AG20443 (cell line): ENCODE measurements around the gene NECTIN1.
A peak's percentile ranks its signal among the peaks of the same experiment; 100 is the strongest.

Experiments used
- DNase-seq: peaks from one replicate; pipeline ENCODE4 v3.0.0; 2012; ENCODE audit warnings: low spot score, mixed read lengths

The NECTIN1 gene

DNA sequence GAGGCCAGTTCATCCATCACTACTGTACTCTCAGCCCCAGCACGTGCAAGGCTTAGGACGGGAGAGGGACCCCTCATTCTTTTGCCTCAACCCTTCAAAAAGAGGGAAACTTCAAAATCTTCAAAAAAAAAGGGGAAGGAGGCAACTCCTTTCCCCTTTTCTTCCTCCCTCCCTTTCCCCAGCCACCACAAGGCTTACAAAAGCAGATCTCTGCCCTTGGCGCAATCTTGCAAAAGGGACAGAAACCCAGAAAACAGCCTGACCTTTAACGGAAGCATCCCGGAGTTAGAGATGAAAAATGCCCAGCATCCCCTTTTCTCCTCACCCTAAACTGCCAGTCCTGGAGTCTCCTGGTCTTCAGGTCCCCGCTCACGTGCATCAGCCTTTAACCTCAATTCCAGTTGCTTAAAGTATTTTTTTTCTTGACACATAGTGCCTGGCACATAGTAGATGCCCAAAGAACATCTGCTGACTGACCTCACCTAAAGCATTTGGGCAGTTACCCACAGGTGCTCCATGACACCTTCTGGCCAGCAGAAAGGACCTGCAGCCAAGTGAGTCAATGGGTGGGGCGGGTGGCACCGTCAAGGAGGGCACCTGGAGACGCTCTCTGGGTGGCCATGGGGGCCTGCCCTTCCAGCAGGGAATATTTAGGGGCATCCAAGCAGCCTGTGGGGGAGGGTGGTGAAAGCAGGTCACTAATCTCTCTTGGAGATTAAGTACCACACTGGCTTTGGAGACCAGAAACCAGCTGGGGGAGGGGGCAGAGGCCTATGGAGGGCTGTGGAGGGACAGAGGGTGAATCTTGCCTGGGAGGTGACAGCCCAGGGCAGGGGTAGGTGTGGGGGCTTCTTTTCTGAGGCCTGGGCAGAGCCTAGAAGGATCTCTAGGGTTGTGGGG, 16.3 kb downstream of the NECTIN1 start:
- no peak for DNase-seq

DNA sequence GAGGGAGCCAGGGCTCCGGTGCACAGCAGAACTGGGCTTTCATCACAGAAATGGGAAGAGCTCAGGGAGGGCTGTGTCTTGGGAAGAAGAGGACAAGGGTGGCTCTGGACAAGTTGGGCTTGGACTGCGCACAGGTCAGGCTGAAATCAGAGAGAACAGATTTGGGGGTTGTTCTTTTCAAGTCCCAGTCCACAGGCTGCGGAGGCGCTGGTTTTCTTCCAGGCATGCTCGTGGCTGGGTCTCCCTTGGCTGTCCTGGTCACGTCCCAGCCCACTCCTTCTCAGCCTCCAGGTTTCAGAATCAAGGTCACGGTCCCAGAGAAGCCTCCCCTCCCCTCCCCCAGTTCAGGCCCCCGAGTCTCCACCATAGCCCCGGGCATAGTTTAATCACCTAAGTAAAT, 17.0 kb downstream of the NECTIN1 start:
- DNase-seq, result no peak

DNA sequence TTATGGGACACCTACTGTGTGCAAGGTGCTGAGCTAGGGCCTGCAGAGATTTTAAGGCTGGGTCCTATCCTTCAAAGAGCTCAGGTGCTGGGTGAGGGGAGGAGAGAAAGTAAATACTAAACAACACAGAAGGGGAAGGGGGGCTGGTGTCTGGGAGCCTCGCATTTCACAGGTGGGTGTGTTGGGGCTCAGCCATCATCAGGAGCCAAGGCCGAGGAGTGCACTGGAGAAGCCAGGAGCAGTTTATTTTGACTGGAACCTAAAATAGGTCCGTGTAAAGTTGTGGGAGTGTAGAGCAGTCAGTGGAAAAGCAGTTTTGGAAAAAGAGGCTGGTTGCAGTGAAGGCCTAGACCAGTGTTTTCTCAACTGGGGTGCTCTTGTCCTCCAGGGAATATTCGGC, 17.5 kb downstream of the NECTIN1 start:
- no peak for DNase-seq

DNA sequence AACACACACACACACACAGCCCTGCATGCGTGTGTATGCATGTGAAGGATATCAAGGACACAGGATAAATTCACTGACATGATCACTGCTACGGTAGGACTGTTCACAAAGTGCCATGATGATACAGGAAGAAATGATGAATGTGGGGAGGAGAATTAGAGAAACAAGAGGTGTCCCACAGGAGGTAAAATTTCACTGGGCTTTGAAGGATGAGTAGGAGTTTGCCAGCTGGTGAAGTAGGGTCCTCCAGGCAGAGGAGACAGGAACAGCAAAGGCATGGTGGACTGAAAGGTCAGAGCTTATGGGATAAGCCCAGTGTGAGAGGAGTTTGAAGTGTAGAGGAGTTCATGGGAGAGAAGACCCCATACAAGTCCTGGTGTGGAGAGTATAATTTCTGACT, 18.6 kb downstream of the NECTIN1 start:
- DNase-seq, result no peak

DNA sequence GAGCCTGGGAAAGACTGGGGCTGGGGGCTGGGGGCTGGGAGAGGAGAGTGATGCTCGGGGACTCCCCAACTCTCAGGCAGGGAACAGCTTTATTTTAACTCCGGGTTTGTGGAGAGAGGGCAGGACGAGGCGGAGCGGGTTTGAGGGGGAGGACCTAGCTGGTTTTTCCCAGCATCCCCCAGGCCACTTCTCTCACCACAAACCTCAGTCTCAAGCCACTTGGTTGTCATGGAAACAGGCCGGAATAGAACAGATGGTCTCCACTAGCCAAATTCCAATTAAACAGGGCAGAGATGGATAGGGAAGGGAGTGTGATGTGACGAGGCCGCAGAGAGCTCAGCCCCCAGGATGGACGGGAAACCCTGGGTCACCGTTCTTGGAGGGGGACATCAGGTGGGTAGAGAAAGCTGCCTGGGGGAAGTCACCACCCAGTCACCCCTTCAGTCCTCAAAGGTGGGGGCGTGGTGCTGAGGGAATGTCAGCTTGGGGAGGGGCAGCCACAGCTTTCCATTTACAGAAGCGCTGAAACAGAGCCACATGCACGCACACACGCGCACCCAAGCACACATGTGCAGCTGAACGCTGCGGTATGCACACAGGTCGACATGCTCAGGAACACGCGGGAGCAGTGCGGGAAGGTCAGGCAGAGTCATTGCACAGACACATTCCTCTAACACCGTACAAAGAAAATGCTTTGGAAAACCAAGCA, 19.2 kb downstream of the NECTIN1 start:
- peak; percentile 62 for DNase-seq

DNA sequence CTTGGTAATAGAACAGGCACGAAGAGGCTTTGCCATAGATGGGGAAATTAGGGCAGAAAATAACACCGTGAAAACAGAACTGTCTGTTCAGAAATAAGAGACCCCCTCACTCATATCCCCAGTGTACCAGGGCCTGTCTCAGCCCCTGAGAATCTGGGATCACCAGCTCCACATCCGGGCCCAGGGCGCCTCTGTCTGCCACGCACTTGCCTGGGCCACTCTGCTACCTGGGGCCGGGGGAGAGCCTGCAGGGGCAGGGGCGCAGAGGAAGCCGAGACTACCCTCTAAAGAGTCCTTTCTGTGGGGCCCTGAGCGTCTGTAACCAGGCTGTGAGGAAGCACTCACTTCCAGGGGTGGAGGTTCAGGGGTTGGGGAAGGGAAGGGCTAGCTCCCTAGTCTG, 19.8 kb downstream of the NECTIN1 start:
- DNase-seq, result no peak

DNA sequence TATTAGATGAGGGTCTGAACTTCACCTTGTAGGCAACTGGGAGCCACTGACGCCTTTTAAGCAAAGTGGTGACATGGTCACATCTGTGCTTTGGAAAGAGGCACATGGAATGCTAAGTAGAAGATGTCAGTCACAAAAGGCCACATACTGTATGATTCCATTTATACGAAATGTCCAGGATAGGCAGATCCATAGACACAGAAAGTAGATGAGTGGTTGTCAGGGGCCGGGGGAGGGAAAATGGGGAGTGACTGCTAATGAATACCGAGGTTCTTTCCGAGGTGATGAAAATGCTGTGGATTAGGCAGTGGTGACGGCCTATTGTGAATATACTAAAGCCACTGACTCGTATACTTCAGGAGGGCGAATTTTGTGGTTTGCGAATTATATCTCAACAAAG, 20.6 kb downstream of the NECTIN1 start:
- no peak for DNase-seq

DNA sequence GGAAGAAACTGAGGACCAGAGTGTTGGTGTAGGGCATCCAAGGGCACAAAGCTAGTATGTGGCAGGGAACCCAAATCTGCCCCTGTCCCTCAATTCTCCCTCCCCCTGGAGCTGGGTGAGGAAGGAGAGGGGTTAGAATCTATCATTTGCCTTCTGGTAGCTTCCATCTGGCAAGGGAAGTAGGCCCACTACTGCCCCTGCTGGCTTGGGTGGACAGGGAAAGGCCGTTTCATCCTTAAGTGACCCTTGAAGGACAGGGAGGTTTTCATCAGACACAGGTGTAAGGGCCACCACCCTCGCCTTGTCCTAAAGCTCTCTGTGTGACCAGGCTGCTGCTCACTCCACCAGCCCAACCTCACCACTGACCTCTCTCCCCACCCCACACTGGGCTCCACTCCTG, 22.1 kb downstream of the NECTIN1 start:
- DNase-seq, result no peak

DNA sequence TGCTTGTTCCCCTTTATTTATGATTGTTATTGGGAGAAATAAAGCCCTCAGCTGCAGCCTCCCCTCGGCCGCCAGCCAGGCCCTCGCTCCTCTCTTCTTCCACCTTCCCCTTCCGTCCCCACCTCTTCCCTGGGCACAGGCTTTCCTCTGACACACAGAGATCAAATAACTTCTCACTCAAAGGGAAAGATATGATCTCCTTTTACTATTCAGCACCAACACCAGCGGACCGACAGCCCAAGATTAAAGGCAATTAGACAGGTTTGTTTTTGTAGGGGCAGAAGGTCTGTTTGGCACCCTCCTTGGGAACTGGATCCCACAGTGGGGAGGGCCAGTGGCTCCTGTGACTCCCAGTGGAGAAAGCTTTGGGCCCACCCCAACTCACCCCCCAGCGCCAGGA, 23.0 kb downstream of the NECTIN1 start:
- DNase-seq, result no peak

DNA sequence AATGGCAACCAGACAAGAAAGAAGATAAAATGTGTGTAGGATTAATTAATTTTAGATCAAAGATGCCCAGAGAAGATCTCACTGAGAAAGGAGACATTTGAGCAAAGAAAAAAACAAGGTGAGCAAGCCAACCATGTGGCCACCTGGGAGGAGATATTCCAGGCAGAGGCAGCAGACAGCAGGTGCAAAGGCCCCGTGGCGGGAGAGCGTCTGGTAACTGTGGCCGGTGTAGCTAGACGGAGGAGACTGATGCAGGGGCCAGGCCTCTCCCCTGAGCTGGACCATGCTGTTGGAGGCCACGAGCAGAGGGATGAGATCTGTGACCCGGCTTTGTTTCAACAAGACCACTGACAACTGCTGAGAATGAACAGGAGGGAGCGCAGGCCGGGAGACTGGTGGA, 23.6 kb downstream of the NECTIN1 start:
- DNase-seq, result no peak

DNA sequence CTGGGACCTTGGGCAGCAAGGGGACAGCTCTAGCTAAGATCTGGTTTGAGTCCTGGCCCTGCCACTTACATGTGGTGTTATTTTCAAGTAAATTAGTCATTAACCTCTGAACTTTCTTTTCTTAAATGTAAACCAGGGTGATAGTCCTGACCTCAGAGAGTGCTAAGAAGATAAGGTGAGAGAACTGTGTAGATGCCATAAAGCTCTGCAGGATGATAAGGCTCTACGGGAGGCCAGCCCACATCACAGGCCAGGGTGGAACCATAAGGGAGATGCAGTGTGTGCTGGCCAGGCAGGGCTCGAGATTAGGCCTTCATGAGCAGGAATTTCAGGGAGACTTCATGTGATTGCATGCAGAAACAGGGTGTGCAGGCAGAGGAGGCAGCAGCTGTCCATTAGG, 24.2 kb downstream of the NECTIN1 start:
- no peak for DNase-seq

DNA sequence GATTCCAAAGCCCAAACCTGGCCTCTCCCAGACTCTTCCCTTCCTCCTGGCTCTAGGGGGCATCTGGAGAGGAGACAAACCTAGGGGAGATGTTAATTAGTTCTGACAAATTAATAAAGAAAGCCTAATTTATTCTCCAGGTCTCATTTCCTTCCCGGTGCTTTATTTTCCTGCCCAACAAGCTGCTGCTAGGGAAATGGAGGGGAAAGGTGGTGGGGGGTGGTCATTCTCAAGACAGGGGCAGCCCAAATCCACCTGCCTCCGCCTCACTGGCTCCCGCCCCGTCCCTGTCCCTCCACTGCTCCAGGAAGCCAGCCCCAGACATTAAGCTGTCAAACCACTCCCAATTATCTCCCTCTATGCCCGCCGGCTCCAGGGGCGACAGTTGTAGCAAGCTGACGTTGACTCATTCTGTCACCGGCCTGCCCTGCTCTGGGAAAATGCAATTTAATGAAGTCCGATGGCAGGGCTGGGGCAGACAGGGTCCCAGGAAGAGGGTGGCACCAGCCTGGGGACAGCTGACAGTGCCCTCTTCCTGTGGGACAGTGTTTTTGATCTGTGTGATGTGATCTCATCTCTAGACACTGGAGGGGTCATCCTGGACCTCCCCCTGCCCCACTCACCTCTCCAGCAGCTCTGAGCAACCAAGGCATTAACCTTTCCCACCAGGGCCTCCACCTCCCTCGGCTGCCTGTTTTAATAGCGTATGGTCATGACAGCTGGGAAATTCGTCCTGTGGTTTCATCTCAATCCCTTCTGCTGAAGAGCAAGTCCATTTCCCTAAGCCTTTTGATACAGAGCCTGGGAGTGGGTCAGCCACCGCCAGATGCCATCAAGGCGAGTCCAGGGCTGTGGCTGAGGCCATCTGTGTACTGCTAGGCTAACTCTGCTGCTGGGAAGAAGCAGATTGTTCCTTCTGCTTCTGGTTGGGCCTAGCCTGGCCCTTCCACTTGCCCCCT, 27.1 kb downstream of the NECTIN1 start:
- DNase-seq, result no peak

DNA sequence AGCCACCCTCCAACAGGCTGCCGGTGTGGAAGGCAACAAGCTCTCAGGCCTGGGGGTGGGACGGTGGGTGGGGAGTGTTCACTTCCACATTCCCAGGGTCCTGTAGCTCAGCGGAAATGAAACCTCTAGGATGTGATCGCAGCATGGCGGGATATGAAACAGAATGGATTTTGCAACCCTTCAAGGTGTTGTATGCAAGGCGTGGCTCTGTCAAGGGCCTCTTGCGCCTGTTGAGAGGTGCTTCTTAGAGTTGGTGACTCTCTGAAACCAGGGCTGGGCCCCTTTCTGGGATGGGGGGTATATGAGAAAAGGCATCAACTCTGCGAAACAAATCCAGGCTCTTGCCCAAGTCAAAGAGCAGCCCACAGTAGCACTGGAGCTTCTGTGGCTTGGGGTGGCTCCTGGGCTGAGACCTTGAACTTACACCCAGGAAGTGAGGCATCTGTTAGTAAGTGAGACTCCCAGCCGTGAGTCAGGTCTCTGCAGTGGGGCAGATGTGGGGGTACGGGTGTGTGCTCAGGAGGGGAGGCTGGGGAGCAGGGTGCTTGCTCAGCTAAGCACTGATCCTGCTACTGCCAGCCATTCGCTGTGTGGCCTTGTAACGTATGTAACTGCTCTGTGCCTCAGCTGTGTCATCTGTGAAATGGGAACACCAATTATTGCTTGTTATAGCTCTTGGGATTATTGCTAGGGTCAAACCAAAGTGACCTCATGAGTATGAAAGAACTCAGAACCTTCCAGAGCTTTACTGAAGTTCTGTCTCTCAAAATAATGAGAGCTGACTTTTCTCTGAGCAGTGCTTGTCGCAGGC, 28.3 kb downstream of the NECTIN1 start:
- no peak for DNase-seq

DNA sequence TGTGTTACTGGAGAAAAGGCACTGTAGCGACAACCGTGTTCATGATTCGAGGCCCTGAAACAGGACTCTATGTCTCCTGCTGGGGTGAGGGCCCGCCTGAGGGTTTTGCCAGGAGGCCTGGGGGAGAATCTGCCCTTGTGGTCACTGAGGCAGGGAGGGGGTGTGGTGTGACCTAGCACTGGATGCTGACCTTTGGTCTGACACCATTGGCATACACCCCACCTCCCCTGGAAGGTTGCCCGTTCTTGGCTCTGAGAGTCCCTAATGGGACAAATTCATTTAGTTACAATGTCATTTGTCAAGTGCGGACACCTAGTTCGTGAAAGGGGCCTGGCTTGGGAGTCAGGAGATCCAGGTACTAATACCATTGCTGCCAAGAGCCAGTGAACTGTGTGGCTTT, 29.0 kb downstream of the NECTIN1 start:
- no peak for DNase-seq

DNA sequence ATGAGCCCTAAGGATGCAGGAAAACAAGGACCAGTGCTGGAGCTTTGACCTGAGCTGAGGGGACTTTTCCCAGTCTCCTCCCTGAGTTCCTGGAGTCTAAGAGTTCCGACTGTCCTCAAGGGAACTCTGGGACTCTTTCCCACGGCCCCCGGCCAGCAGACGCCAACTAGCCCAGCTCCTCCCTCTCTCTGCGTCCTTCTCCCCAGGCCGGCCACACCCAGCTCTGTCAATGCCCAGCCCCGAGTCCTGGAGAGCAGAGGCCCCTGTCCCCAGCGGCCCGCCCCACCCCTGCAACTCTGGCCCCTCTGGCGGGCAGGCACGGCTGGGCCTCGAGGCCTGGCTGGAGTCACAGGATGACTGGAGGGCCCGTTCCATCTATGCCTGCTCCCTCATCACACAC, 29.8 kb downstream of the NECTIN1 start:
- DNase-seq, result peak; percentile 72

DNA sequence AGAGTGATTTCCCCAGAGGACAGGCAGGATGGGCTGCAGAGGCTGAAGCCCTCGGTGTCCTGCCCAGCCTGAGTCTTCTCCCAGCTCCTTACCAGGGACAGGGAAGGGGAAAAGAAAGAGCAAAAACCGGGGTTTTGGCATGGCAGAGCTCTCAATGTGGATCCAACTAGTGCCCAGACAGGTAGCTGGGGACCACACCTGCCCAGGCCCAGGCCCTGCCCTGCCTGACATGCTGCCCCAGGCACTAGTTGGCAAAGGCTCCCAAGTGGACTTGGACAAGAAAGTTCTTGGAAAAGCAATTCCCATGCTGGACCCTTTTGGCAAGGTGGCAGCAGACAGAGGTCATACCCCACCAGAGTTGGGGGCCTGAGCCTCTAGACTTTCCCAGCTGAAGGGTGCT, 31.1 kb downstream of the NECTIN1 start:
- DNase-seq, result no peak

DNA sequence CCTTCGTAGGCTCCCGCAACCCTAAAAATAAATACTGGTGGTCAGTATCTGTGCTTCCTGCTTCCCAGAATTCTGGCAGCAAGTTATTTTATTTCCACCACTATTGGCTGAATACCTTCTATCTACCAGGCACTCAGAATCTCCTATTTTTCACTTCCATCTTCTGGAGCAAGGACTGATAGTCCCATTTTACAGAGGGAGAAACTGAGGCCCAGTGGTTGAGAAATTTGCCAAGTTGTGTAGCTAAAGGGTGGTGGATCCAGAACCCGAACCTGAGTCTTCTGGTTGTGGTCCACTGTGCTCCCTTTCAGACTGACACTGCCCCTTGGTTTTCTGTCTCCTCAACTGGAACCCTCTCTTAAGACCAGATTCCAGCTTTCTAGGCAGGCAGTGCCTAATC, 31.6 kb downstream of the NECTIN1 start:
- DNase-seq, result no peak

DNA sequence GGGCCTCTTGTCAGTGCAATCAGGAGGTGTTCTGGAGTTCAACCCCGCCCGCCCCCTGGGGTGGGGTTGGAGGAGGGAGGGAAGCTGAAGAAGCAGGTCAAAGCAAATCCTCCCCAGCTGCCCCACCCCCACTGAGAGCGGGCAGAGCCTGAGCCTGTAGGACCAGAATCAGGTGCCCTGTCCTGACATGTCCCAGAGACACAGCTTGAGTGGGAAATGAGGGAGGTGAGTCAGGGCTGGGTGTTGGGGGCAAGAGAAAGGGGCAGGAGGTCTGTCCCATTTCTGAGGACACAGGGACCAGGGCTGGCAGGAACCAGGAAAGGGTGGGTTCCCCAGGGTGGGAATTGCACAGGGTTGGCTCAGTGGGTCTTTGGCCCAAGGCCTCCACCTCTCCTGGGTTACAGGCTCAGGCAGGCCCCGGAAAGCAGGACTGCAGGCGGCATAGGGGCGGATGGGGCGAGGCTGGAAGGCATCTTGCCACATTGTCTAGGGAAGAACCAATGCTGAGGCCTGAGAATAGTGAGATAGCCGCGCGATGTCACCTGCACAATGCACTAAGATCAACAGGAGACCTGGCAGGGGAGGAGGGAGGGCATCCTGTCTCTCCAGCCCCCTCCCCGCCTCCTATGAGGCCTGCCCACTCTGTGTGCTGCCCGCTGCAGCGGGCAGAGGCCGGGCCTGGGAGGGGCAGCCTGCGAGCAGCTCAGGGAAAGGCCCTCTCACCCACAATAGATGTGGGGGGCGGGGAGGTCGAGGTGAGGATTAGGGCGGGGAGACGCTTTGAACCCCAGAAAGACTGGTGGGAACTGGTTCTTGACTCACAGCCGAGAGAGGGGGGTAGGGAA, 32.4 kb downstream of the NECTIN1 start:
- DNase-seq, result no peak

DNA sequence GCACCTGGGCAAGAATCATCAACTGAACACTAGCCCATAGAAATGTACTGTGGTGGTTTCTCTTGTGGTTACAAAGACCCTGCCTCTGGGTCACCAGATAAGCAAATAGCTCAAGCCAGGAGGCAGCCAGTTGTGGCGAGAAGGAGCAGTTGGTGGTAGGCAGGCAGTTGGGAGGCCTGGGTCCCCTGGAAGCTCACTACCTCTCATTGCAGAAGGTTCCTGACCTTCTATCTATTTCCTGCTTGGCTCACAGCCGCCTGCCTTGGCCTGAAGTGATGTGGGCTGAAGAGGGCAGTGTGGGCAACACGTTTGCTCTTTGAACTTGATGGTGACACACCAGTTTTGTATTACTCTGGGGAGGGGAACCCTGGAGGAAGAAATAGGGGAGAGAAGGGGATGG, 34.7 kb downstream of the NECTIN1 start:
- no peak for DNase-seq

DNA sequence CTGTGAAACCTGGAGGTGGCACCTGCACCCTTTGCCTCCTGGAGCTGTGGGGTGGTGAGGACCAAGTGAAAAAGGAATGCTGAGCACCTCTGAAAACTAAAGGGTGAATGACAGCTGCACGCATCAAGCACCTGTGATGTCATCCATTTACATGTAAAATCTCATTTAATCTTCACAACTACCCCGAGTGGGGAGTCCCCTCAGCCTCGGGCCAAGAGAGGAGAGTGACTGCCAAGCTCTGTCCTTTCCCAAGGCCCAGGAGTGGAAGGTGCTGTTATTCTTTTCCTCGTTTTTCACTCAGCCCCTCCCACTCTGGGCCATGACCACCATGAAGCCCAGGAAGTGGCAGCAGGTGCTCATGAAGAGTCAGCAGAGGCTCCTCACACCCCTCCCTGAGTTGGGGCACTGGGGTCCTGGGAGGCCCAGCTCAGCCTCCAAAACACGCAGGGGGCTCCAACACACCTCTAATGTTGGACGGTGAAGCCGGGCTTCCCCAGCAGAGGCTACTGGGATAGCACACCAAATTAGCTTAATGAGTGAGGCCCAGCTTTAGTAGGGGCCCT, 35.7 kb downstream of the NECTIN1 start:
- no peak for DNase-seq

DNA sequence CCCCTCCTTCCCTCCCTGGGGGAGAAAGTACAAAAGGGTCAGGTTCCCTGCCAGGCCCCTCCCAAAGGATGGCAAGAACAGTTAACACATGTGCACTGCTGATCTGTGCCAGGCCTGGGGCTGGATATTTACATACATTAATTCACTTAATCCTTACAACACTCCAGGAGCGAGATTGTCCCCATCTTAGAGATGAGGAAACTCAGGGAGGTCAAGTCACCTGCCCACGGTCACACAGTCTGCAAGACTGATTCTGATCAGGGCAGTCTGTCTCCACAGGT, 36.5 kb downstream of the NECTIN1 start:
- no peak for DNase-seq
